Caki2 (cell line): ENCODE data around the gene FBXW8. TPM values are rescaled to one million over a fixed set of nuclear protein-coding genes. Genes with fewer than 3 reads are reported as not detected.
A peak's percentile ranks its signal among the peaks of the same experiment; 100 is the strongest.
"Not testable (repeated sequence)": the region's sequence is repeated elsewhere in the genome, so short reads cannot be mapped to it uniquely, and the experiment has no call there.

ENCODE experiments used
- DNase-seq: peaks from one replicate; pipeline ENCODE4 v3.0.0-alpha.2; 2015; ENCODE audit warnings: low read depth
- in situ Hi-C: cut with HindIII; loops from 2 replicates; pipeline ENCODE4 v1.10.0; 2016; ENCODE audit warnings: low sequenced_read_pairs, low pct_unique_long_range_greater_than_20kb, mixed read lengths
- total RNA-seq: library from RNA; depleted of rRNA; stranded (reverse); fragments of >200 nt; shearing (Covaris generic); gene quantifications from 2 replicates; pipeline ENCODE4 v1.2.3, GENCODE V29; 2014; ENCODE audit warnings: low replicate concordance

Gene FBXW8
- total RNA-seq, 1 experiment from 2014 or later, result 20.9 TPM

- in situ Hi-C loops, result no loop called here
- DNase-seq, result no peak
These were observed 142.9 kb downstream of the FBXW8 start for GRCh38 chr12:117053597-117054201.

- DNase-seq, result no peak
- in situ Hi-C loops, result no loop called here
These were observed 143.5 kb downstream of the FBXW8 start for GRCh38 chr12:117054279-117054678.

- in situ Hi-C loops, DNase-seq: not testable (repeated sequence)
These were observed 146.9 kb downstream of the FBXW8 start for GRCh38 chr12:117057626-117058025.

GRCh38 chr12:117058442-117059072, 147.8 kb downstream of the FBXW8 start:
- in situ Hi-C loops, result no loop called here
- no peak for DNase-seq

GRCh38 chr12:117059156-117059555, 148.4 kb downstream of the FBXW8 start:
- no peak for DNase-seq
- in situ Hi-C loops, result no loop called here

GRCh38 chr12:117060246-117060928, 149.6 kb downstream of the FBXW8 start:
- peak; percentile 25 for DNase-seq
- in situ Hi-C loops, result no loop called here

- in situ Hi-C loops, result no loop called here
- no peak for DNase-seq
These were observed 150.2 kb downstream of the FBXW8 start for GRCh38 chr12:117060929-117061305.

GRCh38 chr12:117061555-117062079, 150.9 kb downstream of the FBXW8 start:
- in situ Hi-C loops, result no loop called here
- DNase-seq, result no peak

GRCh38 chr12:117063162-117063911, 152.6 kb downstream of the FBXW8 start:
- DNase-seq, result no peak
- in situ Hi-C loops, result no loop called here

GRCh38 chr12:117064049-117064448, 153.3 kb downstream of the FBXW8 start:
- in situ Hi-C loops, result no loop called here
- no peak for DNase-seq

GRCh38 chr12:117064596-117064995, 153.8 kb downstream of the FBXW8 start:
- no peak for DNase-seq
- in situ Hi-C loops, result no loop called here

- in situ Hi-C loops, result no loop called here
- no peak for DNase-seq
These were observed 156.3 kb downstream of the FBXW8 start for GRCh38 chr12:117067016-117067415.

GRCh38 chr12:117067638-117068037, 156.9 kb downstream of the FBXW8 start:
- no peak for DNase-seq
- in situ Hi-C loops, result no loop called here

- in situ Hi-C loops, result no loop called here
- DNase-seq, result no peak
These were observed 157.7 kb downstream of the FBXW8 start for GRCh38 chr12:117068492-117068891.

GRCh38 chr12:117069101-117069797, 158.5 kb downstream of the FBXW8 start:
- in situ Hi-C loops, result no loop called here
- DNase-seq, result no peak

GRCh38 chr12:117069926-117070900, 159.5 kb downstream of the FBXW8 start:
- DNase-seq, result no peak
- in situ Hi-C loops, result no loop called here

- in situ Hi-C loops, result no loop called here
These were observed 160.3 kb downstream of the FBXW8 start for GRCh38 chr12:117071009-117071408.

More at GRCh38 chr12:117071009-117071408, 160.3 kb downstream of the FBXW8 start:
- DNase-seq, result no peak
